Esophagus (tissue), 2 donors: ENCODE data around the gene SZRD1. TPM values are rescaled to one million over a fixed set of nuclear protein-coding genes. Genes with fewer than 3 reads are reported as not detected.
A peak's percentile ranks its signal among the peaks of the same experiment; 100 is the strongest.

Experiments
- H3K27ac ChIP-seq, 2 donors: one replicate each; pipeline ENCODE4 v1.5.1; 2013; ENCODE audit warnings: low read depth in 2 of 2, mild to moderate bottlenecking in 2 of 2, inconsistent platforms in 1 of 2, low read length in 1 of 2, moderate library complexity in 1 of 2
- H3K27me3 ChIP-seq, 2 donors: one replicate each; pipeline ENCODE4 v1.6.1; 2013; ENCODE audit warnings: low read length in 2 of 2, control low read depth in 1 of 2, mild to moderate bottlenecking in 1 of 2; ENCODE audit not compliant: insufficient read depth in 2 of 2, control insufficient read depth in 1 of 2
- H3K36me3 ChIP-seq, 2 donors: one replicate each; pipeline ENCODE4 v1.6.1; 2013; ENCODE audit warnings: low read length in 1 of 2; ENCODE audit not compliant: control insufficient read depth in 2 of 2, insufficient read depth in 2 of 2
- H3K4me1 ChIP-seq, 2 donors: one replicate each; pipeline ENCODE4 v1.6.1; 2013; ENCODE audit warnings: low read length in 1 of 2; ENCODE audit not compliant: control insufficient read depth in 2 of 2, insufficient read depth in 2 of 2
- H3K4me3 ChIP-seq, 2 donors: one replicate each; pipeline ENCODE4 v1.5.1; 2013; ENCODE audit warnings: low read length in 2 of 2, mild to moderate bottlenecking in 2 of 2, low read depth in 1 of 2, moderate library complexity in 1 of 2
- H3K9me3 ChIP-seq, 2 donors: one replicate each; pipeline ENCODE4 v1.6.1; 2013; ENCODE audit warnings: mild to moderate bottlenecking in 2 of 2, low read depth in 1 of 2, low read length in 1 of 2, moderate library complexity in 1 of 2; ENCODE audit not compliant: control insufficient read depth in 2 of 2, insufficient read depth in 1 of 2
- WGBS, 2 donors: extraction: QIAGEN DNeasy Blood & Tissue Kit; methylation state at CpG; one replicate each; pipeline ENCODE4 v1.1.7; 2013; 5-methylcytosine and 5-hydroxymethylcytosine counted together
- polyA plus RNA-seq, 2 donors: library from polyadenylated mRNA; stranded (reverse); fragments of 200-250 nt; gene quantifications; one replicate each; pipeline ENCODE4 v1.2.3, GENCODE V29; 2013
- donor health status: healthy with polysubstance abuse.
- donor health status: Bipolar disorder and iron deficiency.

The SZRD1 gene
- polyA plus RNA-seq, 2 donors: 48.5 to 69.6 TPM

- H3K9me3 ChIP-seq: no peaks in the 10 kb centered on the region
- H3K4me3 ChIP-seq: no peak overlapping the region
- 69 to 83% methylated on average over 7 of the region's 7 CpGs for WGBS, 2 donors
- no peak overlapping the region for H3K27ac ChIP-seq
- no peaks in the 10 kb centered on the region for H3K27me3 ChIP-seq
- H3K4me1 ChIP-seq: peaks cover 2% of the 10 kb centered on the region in 2 donors
- peaks cover 0 to 2% of the 10 kb centered on the region in 2 donors for H3K36me3 ChIP-seq
Measured at GRCh38 chr1:16378443-16378842, 11.4 kb downstream of the SZRD1 start.

DNA sequence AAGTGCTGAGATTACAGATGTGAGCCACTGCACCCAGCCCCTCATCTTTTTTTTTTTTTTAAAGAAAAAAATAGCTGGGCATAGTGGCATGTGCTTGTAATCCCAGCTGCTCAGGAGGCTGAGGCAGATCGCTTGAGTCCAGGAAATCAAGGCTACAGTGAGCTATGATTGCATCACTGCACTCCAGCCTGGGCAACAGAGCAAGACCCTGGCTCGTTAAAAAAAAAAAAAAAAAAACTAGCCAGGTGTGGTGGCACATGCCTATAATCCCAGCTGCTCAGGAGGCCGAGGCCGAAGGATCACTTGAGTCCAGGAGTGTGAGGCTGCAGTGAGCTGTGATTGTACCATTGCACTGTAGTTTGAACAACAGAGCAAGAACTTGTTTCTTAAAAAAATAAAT is 13.8 kb downstream of the SZRD1 start:
- no peaks in the 10 kb centered on the region for H3K9me3 ChIP-seq
- H3K36me3 ChIP-seq: peaks cover 0 to 2% of the 10 kb centered on the region in 2 donors
- WGBS, 2 donors: 85 to 89% methylated on average over 4 of the region's 4 CpGs
- H3K4me3 ChIP-seq: no peak overlapping the region
- peaks cover 2 to 6% of the 10 kb centered on the region in 2 donors for H3K4me1 ChIP-seq
- no peaks in the 10 kb centered on the region for H3K27me3 ChIP-seq
- H3K27ac ChIP-seq: no peak overlapping the region

- H3K4me3 ChIP-seq: no peak overlapping the region
- no peaks in the 10 kb centered on the region for H3K9me3 ChIP-seq
- H3K27ac ChIP-seq: no peak overlapping the region
- peaks cover 11 to 16% of the 10 kb centered on the region in 2 donors for H3K4me1 ChIP-seq
- WGBS, 2 donors: 93 to 95% methylated on average over 5 of the region's 5 CpGs
- no peaks in the 10 kb centered on the region for H3K27me3 ChIP-seq
- no peaks in the 10 kb centered on the region for H3K36me3 ChIP-seq
Measured at GRCh38 chr1:16383888-16384287, 16.8 kb downstream of the SZRD1 start.

DNA sequence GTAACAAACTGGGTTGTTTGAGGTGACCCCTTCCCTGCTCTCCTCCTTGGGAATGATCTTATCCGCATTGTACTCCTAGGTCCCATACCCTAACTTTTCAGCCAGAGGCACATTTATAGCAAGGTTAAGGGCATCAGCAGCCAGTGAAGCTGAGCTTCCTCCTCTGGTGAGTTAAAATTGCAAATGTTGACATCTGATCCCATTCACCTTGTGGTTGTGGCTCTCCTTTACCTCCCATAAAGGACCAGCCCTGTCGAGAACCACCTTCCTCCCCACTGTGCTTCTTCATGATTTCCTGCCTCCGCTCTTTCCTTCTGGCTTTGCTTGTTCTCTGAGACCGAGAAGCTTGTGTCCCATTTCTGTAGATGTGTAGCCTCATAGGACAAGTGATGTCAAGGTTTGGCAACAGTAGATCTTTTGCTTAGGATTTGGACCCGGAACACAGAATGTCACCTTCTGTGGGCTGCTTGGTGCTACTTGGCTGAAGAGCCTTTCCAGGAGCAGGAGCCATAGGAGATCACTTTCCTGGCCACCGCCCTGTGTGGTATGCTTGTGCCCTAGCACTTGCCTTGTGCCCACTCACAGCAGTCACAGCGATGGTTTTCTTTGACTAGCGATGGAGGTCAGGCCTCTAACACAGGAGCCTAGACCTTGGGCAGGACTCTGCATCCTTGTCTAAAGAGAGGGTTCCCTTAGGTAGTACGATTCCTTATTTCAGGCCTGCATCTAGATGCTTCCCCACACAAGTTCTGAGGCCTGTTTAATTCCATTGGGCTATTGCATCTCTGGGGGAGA is 18.8 kb downstream of the SZRD1 start:
- Histone ChIP-seq H3K36me3 (no peaks in the 10 kb centered on the region), H3K27me3 (no peaks in the 10 kb centered on the region), H3K9me3 (no peaks in the 10 kb centered on the region), H3K27ac (no peak overlapping the region), H3K4me3 (no peak overlapping the region), H3K4me1 (peaks cover 11 to 19% of the 10 kb centered on the region in 2 donors)
- 88% methylated on average over 9 of the region's 9 CpGs for WGBS, 2 donors

GRCh38 chr1:16386454-16387113 is 19.5 kb downstream of the SZRD1 start:
- Histone ChIP-seq H3K27me3 (no peaks in the 10 kb centered on the region), H3K4me3 (peak overlapping the region in 1 of 2 donors; percentile 24), H3K36me3 (peaks cover 0 to 2% of the 10 kb centered on the region in 2 donors), H3K9me3 (no peaks in the 10 kb centered on the region), H3K27ac (peak overlapping the region in 1 of 2 donors; percentile 59), H3K4me1 (peaks cover 14 to 23% of the 10 kb centered on the region in 2 donors)
- WGBS, 2 donors: 38 to 51% methylated on average over 5 of the region's 5 CpGs

DNA sequence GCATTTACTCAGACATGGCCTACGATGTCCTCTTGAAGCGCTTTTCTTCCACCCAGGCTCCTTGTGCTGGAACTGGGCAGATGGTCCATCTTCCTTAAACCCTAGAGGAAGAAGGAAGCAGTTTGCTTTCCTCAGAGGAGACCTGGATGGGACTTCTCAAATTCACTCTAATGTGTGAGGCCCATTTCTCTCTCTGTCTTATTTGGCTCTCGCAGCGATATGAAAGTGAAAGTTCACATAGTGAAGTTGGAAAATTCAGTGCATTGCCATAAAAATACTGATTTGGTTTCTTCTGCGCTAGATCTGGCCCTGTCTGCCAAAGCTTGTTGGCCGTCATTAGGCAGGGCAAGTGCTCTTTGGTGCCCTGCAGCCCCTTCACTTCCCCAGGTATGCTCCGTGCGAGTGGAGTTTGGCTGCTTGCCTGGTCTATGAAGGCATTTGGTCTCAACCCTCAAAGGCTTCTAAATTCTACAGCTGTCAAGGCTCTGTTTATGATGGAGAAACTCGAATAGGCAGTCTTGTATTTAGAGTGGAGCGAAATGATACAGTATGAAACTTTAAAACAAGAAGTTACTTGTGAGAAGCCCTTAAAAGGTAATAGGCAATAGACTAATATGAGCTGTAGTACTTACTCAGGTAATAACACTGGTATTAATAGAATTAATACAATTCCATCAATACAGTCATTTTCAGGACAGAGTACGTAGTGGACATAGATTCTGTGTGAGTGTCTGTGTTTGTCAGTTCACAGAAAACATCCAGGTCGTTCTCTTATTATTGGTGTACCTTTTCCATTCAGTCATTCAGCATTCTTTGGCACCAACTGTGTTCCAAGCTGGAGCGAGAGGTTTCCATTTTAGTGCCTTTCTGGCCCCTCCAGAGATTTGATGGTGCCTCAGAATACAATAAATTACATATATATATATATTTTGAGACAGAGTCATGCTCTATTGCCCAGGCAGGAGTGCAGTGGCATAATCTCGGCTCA is 20.5 kb downstream of the SZRD1 start:
- WGBS, 2 donors: 40 to 42% methylated on average over 14 of the region's 14 CpGs
- H3K27me3 ChIP-seq: no peaks in the 10 kb centered on the region
- H3K9me3 ChIP-seq: no peaks in the 10 kb centered on the region
- H3K4me1 ChIP-seq: peaks cover 14 to 22% of the 10 kb centered on the region in 2 donors
- peaks cover 0 to 2% of the 10 kb centered on the region in 2 donors for H3K36me3 ChIP-seq
- H3K4me3 ChIP-seq: peak overlapping the region in 1 of 2 donors; percentile 24
- peak overlapping the region; percentile 51 to 84 for H3K27ac ChIP-seq

- H3K4me3 ChIP-seq: no peak overlapping the region
- peaks cover 13 to 14% of the 10 kb centered on the region in 2 donors for H3K4me1 ChIP-seq
- no peaks in the 10 kb centered on the region for H3K9me3 ChIP-seq
- 68 to 69% methylated on average over 3 of the region's 3 CpGs for whole genome bisulfite sequencing, 2 donors
- H3K27me3 ChIP-seq: no peaks in the 10 kb centered on the region
- peaks cover 19 to 20% of the 10 kb centered on the region in 2 donors for H3K36me3 ChIP-seq
- no peak overlapping the region for H3K27ac ChIP-seq
Measured at GRCh38 chr1:16391411-16391810, 24.4 kb downstream of the SZRD1 start.

- Histone ChIP-seq H3K27me3 (no peaks in the 10 kb centered on the region), H3K27ac (no peak overlapping the region), H3K4me1 (peaks cover 6 to 16% of the 10 kb centered on the region in 2 donors), H3K36me3 (peaks cover 19 to 23% of the 10 kb centered on the region in 2 donors), H3K4me3 (no peak overlapping the region), H3K9me3 (no peaks in the 10 kb centered on the region)
- WGBS, 2 donors: 77 to 79% methylated on average over 21 of the region's 21 CpGs
Measured at GRCh38 chr1:16392740-16393569, 25.9 kb downstream of the SZRD1 start.
